ENCODE results near the gene DSC2. TPM values are rescaled to one million over a fixed set of nuclear protein-coding genes. Genes with fewer than 3 reads are reported as not detected.
"Not testable (repeated sequence)": the region's sequence is repeated elsewhere in the genome, so short reads cannot be mapped to it uniquely, and the experiment has no call there.

DSC2 gene
- total and polyA plus RNA-seq, 11 donors, result 6.3 to 37.2 (median 26.9) TPM

- intact Hi-C loops (cut with DNase I), result no loop called here
- DNase-seq, result no peak
- Histone ChIP-seq H3K36me3 (no peaks in the 10 kb centered on the region), H3K9me3 (peaks cover 0 to 9% (median 0%) of the 10 kb centered on the region in 12 donors), H3K27me3 (peaks cover 0 to 27% (median 19%) of the 10 kb centered on the region in 9 donors), H3K4me1 (no peaks in the 10 kb centered on the region), H3K4me3 (no peak overlapping the region), H3K27ac (no peak overlapping the region)
- no peak for TF ChIP-seq CTCF (IDR thresholded peaks at IDR 0.05)
- TF ChIP-seq POLR2A (IDR thresholded peaks at IDR 0.05), result no peak
- no peak for ATAC-seq
- 91 to 94% (median 91%) methylated on average over 4 of the region's 4 CpGs for WGBS, 4 donors
Measured at GRCh38 chr18:31034541-31034940, 67.7 kb downstream of the DSC2 start.

- Histone ChIP-seq H3K4me3 (no peak overlapping the region), H3K4me1 (no peaks in the 10 kb centered on the region)
- ATAC-seq, result no peak
Measured at GRCh38 chr18:31030574-31031278, 71.5 kb downstream of the DSC2 start.

GRCh38 chr18:31015715-31016434 is 86.3 kb downstream of the DSC2 start:
- Histone ChIP-seq H3K4me1 (no peaks in the 10 kb centered on the region), H3K36me3 (no peaks in the 10 kb centered on the region), H3K27me3 (peaks cover 0 to 3% (median 0%) of the 10 kb centered on the region in 9 donors), H3K4me3 (no peak overlapping the region), H3K27ac (no peak overlapping the region), H3K9me3 (no peaks in the 10 kb centered on the region)
- WGBS, 4 donors, result 90 to 93% (median 92%) methylated on average over 3 of the region's 3 CpGs
- intact Hi-C loops (cut with DNase I), result no loop called here
- no peak for ATAC-seq
- no peak for DNase-seq
- TF ChIP-seq CTCF (IDR thresholded peaks at IDR 0.05) (no peak), POLR2A (IDR thresholded peaks at IDR 0.05) (no peak)

More at GRCh38 chr18:31030574-31031278, 71.5 kb downstream of the DSC2 start:
- DNase-seq, result no peak
- Histone ChIP-seq H3K36me3 (no peaks in the 10 kb centered on the region), H3K27me3 (peaks cover 0 to under 1% (median 0%) of the 10 kb centered on the region in 9 donors), H3K9me3 (peaks cover 0 to 9% (median 0%) of the 10 kb centered on the region in 12 donors), H3K27ac (no peak overlapping the region)
- 56 to 64% (median 63%) methylated on average over 4 of the region's 4 CpGs for WGBS, 4 donors
- TF ChIP-seq POLR2A (IDR thresholded peaks at IDR 0.05) (no peak), CTCF (IDR thresholded peaks at IDR 0.05) (no peak)
- intact Hi-C loops (cut with DNase I), result no loop called here

- not testable (repeated sequence) for DNase-seq
Measured at GRCh38 chr18:31011455-31011854, 90.8 kb downstream of the DSC2 start.

More at GRCh38 chr18:31011455-31011854, 90.8 kb downstream of the DSC2 start:
- ATAC-seq; H3K9me3 ChIP-seq; H3K36me3 ChIP-seq; H3K4me1 ChIP-seq; H3K4me3 ChIP-seq; intact Hi-C loops (cut with DNase I); H3K27me3 ChIP-seq; H3K27ac ChIP-seq: not testable (repeated sequence)
- 85 to 93% (median 90%) methylated on average over 7 of the region's 7 CpGs for WGBS, 4 donors

Measured in heart left ventricle (tissue), 16 donors.